ENCODE measurements around the gene SPON2. TPM values are rescaled to one million over a fixed set of nuclear protein-coding genes. Genes with fewer than 3 reads are reported as not detected.

SPON2 gene
- total and polyA plus RNA-seq, 8 donors: 7.7 to 94.2 (median 21.7) TPM

GRCh38 chr4:1211891-1212545 lies 39.6 kb upstream of the SPON2 start:
- ATAC-seq (no peak), DNase-seq (peak in 1 of 4 donors; percentile 71)
- Histone ChIP-seq H3K9me3 (no peaks in the 10 kb centered on the region), H3K27ac (peak overlapping the region; percentile 11 to 42), H3K4me3 (no peak overlapping the region), H3K4me1 (peaks cover 46 to 59% of the 10 kb centered on the region in 2 donors), H3K27me3 (no peaks in the 10 kb centered on the region), H3K36me3 (peaks cover 0 to 84% of the 10 kb centered on the region in 2 donors)
- TF ChIP-seq CTCF (IDR thresholded peaks at IDR 0.05): no peak
- intact Hi-C loops (cut with DNase I): no loop called here

- peaks cover 42 to 53% of the 10 kb centered on the region in 2 donors for H3K4me1 ChIP-seq
- ATAC-seq (no peak), DNase-seq (peak in 2 of 4 donors; percentile 4 to 47)
- H3K9me3 ChIP-seq: no peaks in the 10 kb centered on the region
- H3K27me3 ChIP-seq: no peaks in the 10 kb centered on the region
- intact Hi-C loops (cut with DNase I): no loop called here
- H3K36me3 ChIP-seq: peaks cover 0 to 77% of the 10 kb centered on the region in 2 donors
- H3K4me3 ChIP-seq: no peak overlapping the region
- TF ChIP-seq CTCF (IDR thresholded peaks at IDR 0.05): no peak
- peak overlapping the region; percentile 11 to 42 for H3K27ac ChIP-seq
These were observed 39.0 kb upstream of the SPON2 start for GRCh38 chr4:1211371-1211770.

GRCh38 chr4:1210971-1211370 lies 38.6 kb upstream of the SPON2 start:
- intact Hi-C loops (cut with DNase I): no loop called here

GRCh38 chr4:1210241-1210841 lies 38.0 kb upstream of the SPON2 start:
- H3K4me1 ChIP-seq: peaks cover 42 to 48% of the 10 kb centered on the region in 2 donors
- TF ChIP-seq CTCF (IDR thresholded peaks at IDR 0.05): no peak
- H3K27me3 ChIP-seq: no peaks in the 10 kb centered on the region
- peaks cover 0 to 67% of the 10 kb centered on the region in 2 donors for H3K36me3 ChIP-seq
- H3K4me3 ChIP-seq: no peak overlapping the region
- ATAC-seq: no peak
- intact Hi-C loops (cut with DNase I): no loop called here
- no peaks in the 10 kb centered on the region for H3K9me3 ChIP-seq
- DNase-seq: peak in 2 of 4 donors; percentile 30 to 68
- peak overlapping the region; percentile 39 to 53 for H3K27ac ChIP-seq

More at GRCh38 chr4:1210971-1211370, 38.6 kb upstream of the SPON2 start:
- H3K27me3 ChIP-seq: no peaks in the 10 kb centered on the region
- peaks cover 42 to 49% of the 10 kb centered on the region in 2 donors for H3K4me1 ChIP-seq
- ATAC-seq (no peak), DNase-seq (peak in 2 of 4 donors; percentile 31 to 65)
- H3K36me3 ChIP-seq: peaks cover 0 to 73% of the 10 kb centered on the region in 2 donors
- no peak for TF ChIP-seq CTCF (IDR thresholded peaks at IDR 0.05)
- H3K4me3 ChIP-seq: no peak overlapping the region
- no peaks in the 10 kb centered on the region for H3K9me3 ChIP-seq
- H3K27ac ChIP-seq: peak overlapping the region; percentile 27 to 39

GRCh38 chr4:1209821-1210220 lies 37.4 kb upstream of the SPON2 start:
- no peak overlapping the region for H3K4me3 ChIP-seq
- DNase-seq: peak in 3 of 4 donors; percentile 67 to 82 (median 78)
- peak overlapping the region; percentile 53 to 65 for H3K27ac ChIP-seq
- H3K36me3 ChIP-seq: peaks cover 0 to 62% of the 10 kb centered on the region in 2 donors
- no peak for TF ChIP-seq CTCF (IDR thresholded peaks at IDR 0.05)
- intact Hi-C loops (cut with DNase I): no loop called here
- peak; percentile 62 for ATAC-seq
- H3K27me3 ChIP-seq: no peaks in the 10 kb centered on the region
- peaks cover 42 to 54% of the 10 kb centered on the region in 2 donors for H3K4me1 ChIP-seq
- no peaks in the 10 kb centered on the region for H3K9me3 ChIP-seq

Data from left lung (tissue), 10 donors.